HG02852 (cell line): ENCODE results near the gene RIPPLY2.
"Not testable (repeated sequence)": the region's sequence is repeated elsewhere in the genome, so short reads cannot be mapped to it uniquely, and the experiment has no call there.

Source experiments
- ATAC-seq: cut with Tn5 transposase; IDR thresholded peaks from one replicate; pipeline ENCODE4 v1.9.1; 2021; ENCODE audit warnings: mild to moderate bottlenecking, moderate library complexity; ENCODE audit not compliant: unreplicated experiment

The RIPPLY2 gene

GRCh38 chr6:83853178-83854000 lies at the start of gene RIPPLY2:
Gene RIPPLY2 (plus strand): TSS chr6:83853360. CDS start chr6:83853417, 57 bp downstream.
- ATAC-seq, result no peak

GRCh38 chr6:83803492-83803891 lies 49.7 kb upstream of the RIPPLY2 start:
- not testable (repeated sequence) for ATAC-seq

GRCh38 chr6:83804886-83805285 lies 48.3 kb upstream of the RIPPLY2 start:
- no peak for ATAC-seq

GRCh38 chr6:83808005-83808404 lies 45.2 kb upstream of the RIPPLY2 start:
- ATAC-seq, result no peak

- ATAC-seq, result no peak
These were observed 44.2 kb upstream of the RIPPLY2 start for GRCh38 chr6:83808926-83809325.

GRCh38 chr6:83812595-83812994 lies 40.6 kb upstream of the RIPPLY2 start:
- ATAC-seq, result no peak

GRCh38 chr6:83815631-83816272 lies 37.4 kb upstream of the RIPPLY2 start:
- ATAC-seq, result no peak

- ATAC-seq, result no peak
These were observed 30.5 kb upstream of the RIPPLY2 start for GRCh38 chr6:83822629-83823169.

- ATAC-seq, result no peak
These were observed 28.8 kb upstream of the RIPPLY2 start for GRCh38 chr6:83824388-83824801.

- no peak for ATAC-seq
These were observed 28.3 kb upstream of the RIPPLY2 start for GRCh38 chr6:83824831-83825230.

GRCh38 chr6:83827050-83827449 lies 26.1 kb upstream of the RIPPLY2 start:
- ATAC-seq, result no peak

- ATAC-seq, result no peak
These were observed 14.4 kb upstream of the RIPPLY2 start for GRCh38 chr6:83838727-83839126.

- ATAC-seq, result no peak
These were observed 9.0 kb upstream of the RIPPLY2 start for GRCh38 chr6:83844170-83844569.

GRCh38 chr6:83846291-83846690 lies 6.9 kb upstream of the RIPPLY2 start:
- no peak for ATAC-seq

GRCh38 chr6:83847179-83847578 lies 6.0 kb upstream of the RIPPLY2 start:
- peak; percentile 97 for ATAC-seq

GRCh38 chr6:83849127-83849526 lies 4.0 kb upstream of the RIPPLY2 start:
- ATAC-seq, result no peak

GRCh38 chr6:83849610-83850009 lies 3.5 kb upstream of the RIPPLY2 start:
- ATAC-seq, result no peak

- no peak for ATAC-seq
These were observed 507 bp upstream of the RIPPLY2 start for GRCh38 chr6:83852528-83853177.

- no peak for ATAC-seq
These were observed 891 bp downstream of the RIPPLY2 start for GRCh38 chr6:83854001-83854501.

- ATAC-seq, result no peak
These were observed 1.6 kb downstream of the RIPPLY2 start for GRCh38 chr6:83854766-83855165.
